OCI-M2 (cell line): Measurements from ENCODE around the gene GRIN2A.

Experiments used
- DNase-seq: peaks from one replicate; lab custom pipeline; 2025; ENCODE audit not compliant: unreplicated experiment; lab: John Stamatoyannopoulos, UW

The GRIN2A gene

GRCh38 chr16:10182222-10183053, at the start of gene GRIN2A:
TSS of gene GRIN2A (minus strand) at chr16:10182428. CDS start at chr16:10180411, 2,017 bp downstream.
- no peak for DNase-seq

- no peak for DNase-seq
Observed at GRCh38 chr16:10231563-10231962, 49.3 kb upstream of the GRIN2A start.

GRCh38 chr16:10228779-10229178, 46.6 kb upstream of the GRIN2A start:
- DNase-seq: no peak

- DNase-seq: no peak
Observed at GRCh38 chr16:10226987-10227306, 44.7 kb upstream of the GRIN2A start.

- no peak for DNase-seq
Observed at GRCh38 chr16:10226141-10226986, 44.1 kb upstream of the GRIN2A start.

GRCh38 chr16:10225653-10226052, 43.4 kb upstream of the GRIN2A start:
- no peak for DNase-seq

GRCh38 chr16:10224850-10225249, 42.6 kb upstream of the GRIN2A start:
- no peak for DNase-seq

GRCh38 chr16:10220942-10221341, 38.7 kb upstream of the GRIN2A start:
- DNase-seq: no peak

GRCh38 chr16:10219742-10220141, 37.5 kb upstream of the GRIN2A start:
- no peak for DNase-seq

GRCh38 chr16:10218490-10219206, 36.4 kb upstream of the GRIN2A start:
- DNase-seq: no peak

GRCh38 chr16:10213748-10214147, 31.5 kb upstream of the GRIN2A start:
- DNase-seq: no peak

GRCh38 chr16:10210944-10211343, 28.7 kb upstream of the GRIN2A start:
- DNase-seq: no peak

GRCh38 chr16:10206865-10207264, 24.6 kb upstream of the GRIN2A start:
- DNase-seq: no peak

GRCh38 chr16:10206215-10206614, 24.0 kb upstream of the GRIN2A start:
- no peak for DNase-seq

GRCh38 chr16:10205688-10206087, 23.5 kb upstream of the GRIN2A start:
- DNase-seq: no peak

- no peak for DNase-seq
Observed at GRCh38 chr16:10202649-10203048, 20.4 kb upstream of the GRIN2A start.

GRCh38 chr16:10200637-10201586, 18.7 kb upstream of the GRIN2A start:
- DNase-seq: no peak

- no peak for DNase-seq
Observed at GRCh38 chr16:10196999-10197398, 14.8 kb upstream of the GRIN2A start.

- DNase-seq: no peak
Observed at GRCh38 chr16:10191096-10191495, 8.9 kb upstream of the GRIN2A start.

GRCh38 chr16:10189861-10190390, 7.7 kb upstream of the GRIN2A start:
- no peak for DNase-seq
